WTC11 (cell line): ENCODE results near the gene CLMP. TPM values are rescaled to one million over a fixed set of nuclear protein-coding genes. Genes with fewer than 3 reads are reported as not detected.

Experiments
- ATAC-seq: fragments of 200-7000 bp; cut with Tn5 transposase; 2 replicates; pipeline ENCODE4 v1.10.0; 2021; ENCODE audit warnings: mild to moderate bottlenecking, moderate library complexity
- CTCF ChIA-PET: fragments of 300-600 bp; sonication (Branson Sonifier 250); formaldehyde crosslinking; loops from one replicate; lab custom pipeline; 2021; ENCODE audit warnings: antibody characterized with exemption; lab: Charles Lee
- POLR2A ChIA-PET: fragments of 350-600 bp; sonication (Branson Sonifier 250); formaldehyde crosslinking; loops from one replicate; lab custom pipeline; 2021; ENCODE audit warnings: antibody characterized with exemption; lab: Charles Lee
- DNase-seq: peaks from one replicate; pipeline ENCODE4 v3.0.0; 2021; ENCODE audit warnings: low spot score
- H3K27ac Mint-ChIP-seq: 2 replicates; pipeline ENCODE4 v1.8.0; 2021; ENCODE audit warnings: mixed read lengths
- H3K27me3 Mint-ChIP-seq: 2 replicates; pipeline ENCODE4 v1.8.0; 2021; ENCODE audit warnings: low read depth, mild to moderate bottlenecking, moderate library complexity, mixed read lengths
- H3K36me3 Mint-ChIP-seq: 2 replicates; pipeline ENCODE4 v1.8.0; 2021; ENCODE audit warnings: mixed read lengths
- H3K4me1 Mint-ChIP-seq: 2 replicates; pipeline ENCODE4 v1.8.0; 2022; ENCODE audit warnings: mixed read lengths
- H3K4me3 Mint-ChIP-seq: 2 replicates; pipeline ENCODE4 v1.8.0; 2021; ENCODE audit warnings: mild to moderate bottlenecking, moderate library complexity, mixed read lengths
- H3K9me3 Mint-ChIP-seq: 2 replicates; pipeline ENCODE4 v1.8.0; 2021; ENCODE audit warnings: mixed read lengths
- ATF6 ChIP-seq: sonication (generic); formaldehyde crosslinking; IDR thresholded peaks from 2 replicates; pipeline ENCODE4 v1.8.1; 2023; ENCODE audit warnings: mild to moderate bottlenecking, missing genetic modification reagents
- E2F1 ChIP-seq: sonication (generic); formaldehyde crosslinking; IDR thresholded peaks from 2 replicates; pipeline ENCODE4 v1.8.0; 2022; ENCODE audit warnings: mild to moderate bottlenecking, missing genetic modification reagents
- ERG ChIP-seq: fragments of 250-450 bp; sonication (Bioruptor Pico); IDR thresholded peaks from 2 replicates; pipeline ENCODE4 v1.8.0; 2021; ENCODE audit warnings: mild to moderate bottlenecking
- FOXP1 ChIP-seq: sonication (generic); formaldehyde crosslinking; IDR thresholded peaks from 2 replicates; pipeline ENCODE4 v1.8.0; 2022; ENCODE audit warnings: missing genetic modification reagents, mild to moderate bottlenecking, moderate library complexity, borderline replicate concordance
- IRF2 ChIP-seq: sonication (generic); formaldehyde crosslinking; IDR thresholded peaks from 2 replicates; pipeline ENCODE4 v1.8.0; 2022; ENCODE audit warnings: low read depth, missing genetic modification reagents, borderline replicate concordance
- JAZF1 ChIP-seq: fragments of 250-450 bp; sonication (Bioruptor Pico); IDR thresholded peaks from 2 replicates; pipeline ENCODE4 v1.9.0; 2021; ENCODE audit warnings: moderate library complexity, mild to moderate bottlenecking, inconsistent platforms
- MYBL2 ChIP-seq: sonication (generic); formaldehyde crosslinking; IDR thresholded peaks from 2 replicates; pipeline ENCODE4 v1.8.1; 2023; ENCODE audit warnings: mild to moderate bottlenecking, moderate library complexity, missing genetic modification reagents
- NFYB ChIP-seq: sonication (generic); formaldehyde crosslinking; conservative IDR thresholded peaks from 2 replicates; pipeline ENCODE4 v1.8.0; 2022; ENCODE audit warnings: low read depth, missing genetic modification reagents
- NR1H2 ChIP-seq: sonication (generic); formaldehyde crosslinking; IDR thresholded peaks from 2 replicates; pipeline ENCODE4 v1.9.0; 2021; ENCODE audit warnings: mild to moderate bottlenecking, moderate library complexity, missing genetic modification reagents
- NR3C1 ChIP-seq: sonication (generic); formaldehyde crosslinking; conservative IDR thresholded peaks from 2 replicates; pipeline ENCODE4 v1.8.1; 2023; ENCODE audit warnings: low read depth, mild to moderate bottlenecking, missing genetic modification reagents
- OVOL2 ChIP-seq: fragments of 250-450 bp; sonication (Bioruptor Pico); IDR thresholded peaks from 2 replicates; pipeline ENCODE4 v1.9.0; 2021; ENCODE audit warnings: mild to moderate bottlenecking, borderline replicate concordance
- SMAD3 ChIP-seq: sonication (generic); formaldehyde crosslinking; IDR thresholded peaks from 2 replicates; pipeline ENCODE4 v1.8.0; 2022; ENCODE audit warnings: missing genetic modification reagents, mild to moderate bottlenecking, borderline replicate concordance
- TCF7 ChIP-seq: sonication (generic); formaldehyde crosslinking; IDR thresholded peaks from 2 replicates; pipeline ENCODE4 v1.8.0; 2022; ENCODE audit warnings: mild to moderate bottlenecking, low read depth, missing genetic modification reagents, moderate library complexity
- ZNF138 ChIP-seq: sonication (generic); formaldehyde crosslinking; conservative IDR thresholded peaks from 2 replicates; pipeline ENCODE4 v1.8.1; 2022; ENCODE audit warnings: mild to moderate bottlenecking, moderate library complexity, missing genetic modification reagents
- ZNF263 ChIP-seq: sonication (generic); formaldehyde crosslinking; IDR thresholded peaks from 2 replicates; pipeline ENCODE4 v1.8.1; 2022; ENCODE audit warnings: low read depth, mild to moderate bottlenecking, moderate library complexity, missing genetic modification reagents
- ZNF317 ChIP-seq: sonication (generic); formaldehyde crosslinking; IDR thresholded peaks from 2 replicates; pipeline ENCODE4 v1.8.1; 2023; ENCODE audit warnings: low read depth, mild to moderate bottlenecking, moderate library complexity, missing genetic modification reagents, borderline replicate concordance
- ZNF416 ChIP-seq: fragments of 250-450 bp; sonication (Bioruptor Pico); IDR thresholded peaks from 2 replicates; pipeline ENCODE4 v1.9.0; 2021; ENCODE audit warnings: mild to moderate bottlenecking, inconsistent platforms
- ZNF423 ChIP-seq: fragments of 250-450 bp; sonication (Bioruptor Pico); IDR thresholded peaks from 2 replicates; pipeline ENCODE4 v2.1.2; 2022; ENCODE audit warnings: mild to moderate bottlenecking, moderate library complexity
- ZNF425 ChIP-seq: fragments of 250-450 bp; sonication (Bioruptor Pico); conservative IDR thresholded peaks from 2 replicates; pipeline ENCODE4 v1.9.0; 2021; ENCODE audit warnings: mild to moderate bottlenecking
- ZNF671 ChIP-seq: fragments of 250-450 bp; sonication (Bioruptor Pico); IDR thresholded peaks from 2 replicates; pipeline ENCODE4 v1.8.0; 2021; ENCODE audit warnings: mild to moderate bottlenecking
- ZSCAN18 ChIP-seq: fragments of 250-450 bp; sonication (Bioruptor Pico); IDR thresholded peaks from 2 replicates; pipeline ENCODE4 v2.1.2; 2022; ENCODE audit warnings: mild to moderate bottlenecking, moderate library complexity
- total RNA-seq: library from RNA; stranded (reverse); gene quantifications from 3 replicates; pipeline ENCODE4 v1.2.3, GENCODE V29; 2021
- TF ChIP-seq, protein P1 (sequence below): sonication (generic); formaldehyde crosslinking; conservative IDR thresholded peaks from 2 replicates; pipeline ENCODE4 v1.8.1; 2023; ENCODE audit warnings: mild to moderate bottlenecking, low read depth, missing genetic modification reagents, moderate library complexity

Gene CLMP
- total RNA-seq, 1 experiment from 2014 or later, result 20.0 TPM

DNA sequence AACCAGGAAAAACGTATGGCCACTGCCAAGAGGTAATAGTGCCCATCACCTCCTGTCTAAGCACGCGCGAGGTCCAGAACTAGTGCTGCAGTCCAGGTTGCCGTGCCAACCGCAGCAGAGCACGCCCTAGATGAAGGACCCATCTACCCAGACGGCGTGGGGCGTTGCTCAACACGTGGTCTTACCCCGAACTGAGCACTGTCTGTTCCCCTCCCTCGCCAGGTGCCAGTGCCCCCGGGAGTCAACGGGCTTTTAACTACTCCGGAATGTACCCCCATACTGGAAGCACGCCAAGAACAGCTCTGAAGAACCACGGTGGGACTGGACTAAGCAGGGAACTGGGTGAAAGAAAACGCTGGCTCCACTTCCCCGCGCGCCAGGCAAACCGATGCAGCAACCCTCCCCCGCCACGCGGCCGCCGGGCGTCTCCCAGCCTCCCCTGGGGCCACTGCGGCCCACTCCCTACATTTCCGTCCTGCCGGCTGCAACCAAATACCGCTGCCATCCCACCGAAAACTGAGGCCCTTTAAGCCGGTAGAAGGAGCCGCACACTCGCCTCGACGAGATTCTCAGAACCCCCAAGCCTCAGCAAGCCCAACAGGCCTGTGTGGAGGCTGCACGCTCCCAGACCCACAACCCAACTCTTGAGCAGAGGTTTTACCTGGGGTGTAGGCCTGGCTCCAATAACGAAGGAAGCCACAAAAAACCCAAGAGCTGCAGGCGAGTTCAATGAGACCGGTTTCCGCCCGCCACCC lies 133.5 kb downstream of the CLMP start, which contains the start of gene HSPA8 (continued):
- TF ChIP-seq, protein P1, sequence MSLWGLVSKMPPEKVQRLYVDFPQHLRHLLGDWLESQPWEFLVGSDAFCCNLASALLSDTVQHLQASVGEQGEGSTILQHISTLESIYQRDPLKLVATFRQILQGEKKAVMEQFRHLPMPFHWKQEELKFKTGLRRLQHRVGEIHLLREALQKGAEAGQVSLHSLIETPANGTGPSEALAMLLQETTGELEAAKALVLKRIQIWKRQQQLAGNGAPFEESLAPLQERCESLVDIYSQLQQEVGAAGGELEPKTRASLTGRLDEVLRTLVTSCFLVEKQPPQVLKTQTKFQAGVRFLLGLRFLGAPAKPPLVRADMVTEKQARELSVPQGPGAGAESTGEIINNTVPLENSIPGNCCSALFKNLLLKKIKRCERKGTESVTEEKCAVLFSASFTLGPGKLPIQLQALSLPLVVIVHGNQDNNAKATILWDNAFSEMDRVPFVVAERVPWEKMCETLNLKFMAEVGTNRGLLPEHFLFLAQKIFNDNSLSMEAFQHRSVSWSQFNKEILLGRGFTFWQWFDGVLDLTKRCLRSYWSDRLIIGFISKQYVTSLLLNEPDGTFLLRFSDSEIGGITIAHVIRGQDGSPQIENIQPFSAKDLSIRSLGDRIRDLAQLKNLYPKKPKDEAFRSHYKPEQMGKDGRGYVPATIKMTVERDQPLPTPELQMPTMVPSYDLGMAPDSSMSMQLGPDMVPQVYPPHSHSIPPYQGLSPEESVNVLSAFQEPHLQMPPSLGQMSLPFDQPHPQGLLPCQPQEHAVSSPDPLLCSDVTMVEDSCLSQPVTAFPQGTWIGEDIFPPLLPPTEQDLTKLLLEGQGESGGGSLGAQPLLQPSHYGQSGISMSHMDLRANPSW, result no peak
- TF ChIP-seq NFYB (CRISPR knock-in tag) (no peak), TCF7 (CRISPR knock-in tag) (no peak), ZNF423 (no peak), ZNF317 (no peak), MYBL2 (no peak), ZNF263 (CRISPR knock-in tag) (no peak), ERG (CRISPR knock-in tag) (no peak), OVOL2 (no peak), ZNF416 (CRISPR knock-in tag) (no peak), ZSCAN18 (CRISPR knock-in tag) (no peak), ZNF138 (CRISPR knock-in tag) (no peak), NR1H2 (CRISPR knock-in tag) (no peak), ATF6 (CRISPR knock-in tag) (no peak), SMAD3 (CRISPR knock-in tag) (no peak; the same call in 1 of the 2 replicates), JAZF1 (no peak), ZNF671 (CRISPR knock-in tag) (no peak), FOXP1 (CRISPR knock-in tag) (no peak), NR3C1 (CRISPR knock-in tag) (no peak)

- CTCF ChIA-PET, result interaction anchor here (0.5 to 0.9 kb wide), 2 partner anchors 84 to 201 kb away, joined by 3 read pairs; no protein-coding TSS in a partner anchor
- no peak for DNase-seq
- ATAC-seq, result no peak
- Mint-ChIP-seq H3K9me3 (no peaks in the 10 kb centered on the region), H3K4me3 (peak overlapping the region; percentile 96), H3K27me3 (no peaks in the 10 kb centered on the region), H3K27ac (peak overlapping the region; percentile 94), H3K36me3 (peaks cover 65% of the 10 kb centered on the region)
- POLR2A ChIA-PET, result no interaction called here
- peak; percentile 60; the same call in 1 of the 2 replicates for TF ChIP-seq ZNF425 (CRISPR knock-in tag)
- TF ChIP-seq IRF2 (CRISPR knock-in tag), result no peak
- TF ChIP-seq E2F1 (CRISPR knock-in tag), result 0 out of 2 replicates have a peak, but pooled peaks have one; percentile 25
- TF ChIP-seq, all 79 proteins: peak for 2
- H3K4me1 Mint-ChIP-seq, result peaks cover 51% of the 10 kb centered on the region
These were observed 134.6 kb downstream of the CLMP start for GRCh38 chr11:123060277-123061000.
